ENCODE measurements around the gene RPE65. TPM values are rescaled to one million over a fixed set of nuclear protein-coding genes. Genes with fewer than 3 reads are reported as not detected.
"Not testable (repeated sequence)": the region's sequence is repeated elsewhere in the genome, so short reads cannot be mapped to it uniquely, and the experiment has no call there.

The RPE65 gene
- total RNA-seq, 1 donor from 2014 or later, result not detected

GRCh38 chr1:68421350-68421749 is 28.4 kb downstream of the RPE65 start:
- Mint-ChIP-seq H3K9me3 (ENCODE audit: low read depth) (no peaks in the 10 kb centered on the region), H3K27me3 (ENCODE audit: low read depth) (no peaks in the 10 kb centered on the region), H3K27ac (ENCODE audit: unreplicated experiment) (no peak overlapping the region), H3K4me3 (ENCODE audit: unreplicated experiment) (no peak overlapping the region), H3K36me3 (ENCODE audit: low read depth) (no peaks in the 10 kb centered on the region), H3K4me1 (ENCODE audit: low read depth) (no peaks in the 10 kb centered on the region)
- no peak for DNase-seq (ENCODE audit: low spot score)
- no peak for TF ChIP-seq CTCF (IDR thresholded peaks at IDR 0.05)

GRCh38 chr1:68409426-68409825 is 40.3 kb downstream of the RPE65 start:
- Mint-ChIP-seq H3K27me3 (ENCODE audit: low read depth) (peaks cover 2% of the 10 kb centered on the region), H3K9me3 (ENCODE audit: low read depth) (no peaks in the 10 kb centered on the region), H3K4me3 (ENCODE audit: unreplicated experiment) (no peak overlapping the region), H3K36me3 (ENCODE audit: low read depth) (no peaks in the 10 kb centered on the region), H3K27ac (ENCODE audit: unreplicated experiment) (no peak overlapping the region), H3K4me1 (ENCODE audit: low read depth) (no peaks in the 10 kb centered on the region)
- no peak for DNase-seq (ENCODE audit: low spot score)
- TF ChIP-seq CTCF (IDR thresholded peaks at IDR 0.05), result no peak

- no peak for DNase-seq (ENCODE audit: low spot score)
- no peaks in the 10 kb centered on the region for H3K9me3 Mint-ChIP-seq (ENCODE audit: low read depth)
- no peak overlapping the region for H3K4me3 Mint-ChIP-seq (ENCODE audit: unreplicated experiment)
- H3K27ac Mint-ChIP-seq (ENCODE audit: unreplicated experiment), result no peak overlapping the region
- H3K27me3 Mint-ChIP-seq (ENCODE audit: low read depth), result peaks cover 2% of the 10 kb centered on the region
- no peaks in the 10 kb centered on the region for H3K4me1 Mint-ChIP-seq (ENCODE audit: low read depth)
- no peak for TF ChIP-seq CTCF (IDR thresholded peaks at IDR 0.05)
- H3K36me3 Mint-ChIP-seq (ENCODE audit: low read depth), result no peaks in the 10 kb centered on the region
These were observed 48.2 kb downstream of the RPE65 start for GRCh38 chr1:68401506-68401905.

- H3K36me3 Mint-ChIP-seq (ENCODE audit: low read depth); DNase-seq (ENCODE audit: low spot score); H3K27ac Mint-ChIP-seq (ENCODE audit: unreplicated experiment); H3K27me3 Mint-ChIP-seq (ENCODE audit: low read depth); H3K9me3 Mint-ChIP-seq (ENCODE audit: low read depth); H3K4me1 Mint-ChIP-seq (ENCODE audit: low read depth); H3K4me3 Mint-ChIP-seq (ENCODE audit: unreplicated experiment): not testable (repeated sequence)
These were observed 54.2 kb downstream of the RPE65 start for GRCh38 chr1:68395575-68395974.

GRCh38 chr1:68392474-68392873 is 57.3 kb downstream of the RPE65 start:
- not testable (repeated sequence) for DNase-seq (ENCODE audit: low spot score); H3K36me3 Mint-ChIP-seq (ENCODE audit: low read depth); H3K4me1 Mint-ChIP-seq (ENCODE audit: low read depth); H3K27me3 Mint-ChIP-seq (ENCODE audit: low read depth); H3K9me3 Mint-ChIP-seq (ENCODE audit: low read depth); H3K27ac Mint-ChIP-seq (ENCODE audit: unreplicated experiment); H3K4me3 Mint-ChIP-seq (ENCODE audit: unreplicated experiment)

GRCh38 chr1:68385798-68386524 is 63.8 kb downstream of the RPE65 start:
- Mint-ChIP-seq H3K4me1 (ENCODE audit: low read depth) (peaks cover 22% of the 10 kb centered on the region), H3K27ac (ENCODE audit: unreplicated experiment) (peak overlapping the region; percentile 17)
- H3K9me3 Mint-ChIP-seq (ENCODE audit: low read depth); H3K27me3 Mint-ChIP-seq (ENCODE audit: low read depth); H3K36me3 Mint-ChIP-seq (ENCODE audit: low read depth); H3K4me3 Mint-ChIP-seq (ENCODE audit: unreplicated experiment); DNase-seq (ENCODE audit: low spot score): not testable (repeated sequence)

GRCh38 chr1:68384872-68385411 is 64.8 kb downstream of the RPE65 start:
- Mint-ChIP-seq H3K36me3 (ENCODE audit: low read depth) (no peaks in the 10 kb centered on the region), H3K27ac (ENCODE audit: unreplicated experiment) (peak overlapping the region; percentile 94), H3K4me1 (ENCODE audit: low read depth) (peaks cover 22% of the 10 kb centered on the region), H3K4me3 (ENCODE audit: unreplicated experiment) (no peak overlapping the region), H3K9me3 (ENCODE audit: low read depth) (no peaks in the 10 kb centered on the region), H3K27me3 (ENCODE audit: low read depth) (no peaks in the 10 kb centered on the region)
- DNase-seq (ENCODE audit: low spot score), result no peak
- peak; percentile 4 for TF ChIP-seq CTCF (IDR thresholded peaks at IDR 0.05)
